SU-DHL-6 (cell line): Measurements from ENCODE around the gene MRE11.

Experiments used
- H2AFZ ChIP-seq: fragments of 200-600 bp; sonication (generic); 2 replicates; pipeline ENCODE4 v1.6.1; 2014; ENCODE audit warnings: low read depth, mild to moderate bottlenecking, moderate library complexity, mixed read lengths, antibody characterized with exemption, low read length; ENCODE audit not compliant: severe bottlenecking
- H3F3A ChIP-seq: fragments of 200-600 bp; shearing (Covaris generic); 2 replicates; pipeline ENCODE4 v1.6.0; 2016; ENCODE audit warnings: antibody characterized with exemption, mild to moderate bottlenecking; ENCODE audit not compliant: insufficient read depth
- H3K27ac ChIP-seq: fragments of 200-600 bp; sonication (generic); 2 replicates; pipeline ENCODE4 v1.5.1; 2016; ENCODE audit warnings: low read depth, mild to moderate bottlenecking, low read length, moderate library complexity, mixed read lengths
- H3K27me3 ChIP-seq: fragments of 200-600 bp; sonication (generic), shearing (Covaris generic); 2 replicates; pipeline ENCODE4 v1.6.0; 2014; ENCODE audit warnings: mild to moderate bottlenecking, low read length
- H3K36me3 ChIP-seq: fragments of 200-600 bp; sonication (generic); 2 replicates; pipeline ENCODE4 v1.6.1; 2014; ENCODE audit warnings: mild to moderate bottlenecking, low read length, mixed read lengths
- H3K4me2 ChIP-seq: fragments of 300-600, 200-600 bp; shearing (Covaris generic), sonication (generic); 2 replicates; pipeline ENCODE4 v1.6.0; 2014; ENCODE audit warnings: low read length, low read depth, mild to moderate bottlenecking; ENCODE audit not compliant: poor library complexity, severe bottlenecking
- H3K4me3 ChIP-seq: fragments of 200-600 bp; sonication (generic); 2 replicates; pipeline ENCODE4 v1.5.1; 2014; ENCODE audit warnings: antibody characterized with exemption, low read length, mild to moderate bottlenecking, mixed read lengths; ENCODE audit not compliant: insufficient read depth, poor library complexity, severe bottlenecking
- H3K79me2 ChIP-seq: fragments of 200-600 bp; sonication (generic); 2 replicates; pipeline ENCODE4 v1.6.1; 2014; ENCODE audit warnings: mild to moderate bottlenecking, low read length, moderate library complexity; ENCODE audit not compliant: insufficient read depth
- H3K9ac ChIP-seq: fragments of 200-600 bp; sonication (generic); 2 replicates; pipeline ENCODE4 v1.7.0; 2014; ENCODE audit warnings: mild to moderate bottlenecking, low read length
- H3K9me2 ChIP-seq: fragments of 200-600 bp; sonication (generic); replicated peaks from 2 replicates; pipeline ENCODE4 v1.6.1; 2014; ENCODE audit warnings: low read length; ENCODE audit not compliant: insufficient read depth
- H3K9me3 ChIP-seq: fragments of 200-600 bp; sonication (generic); 2 replicates; pipeline ENCODE4 v1.6.1; 2014; ENCODE audit warnings: low read length, mixed read lengths; ENCODE audit not compliant: insufficient read depth
- H4K20me1 ChIP-seq: fragments of 200-600 bp; sonication (generic); 2 replicates; pipeline ENCODE4 v1.6.1; 2014; ENCODE audit warnings: low read depth, mild to moderate bottlenecking, antibody characterized with exemption, low read length, moderate library complexity, mixed read lengths
- CTCF ChIP-seq: fragments of 200-600 bp; sonication (generic); IDR thresholded peaks from one replicate; pipeline ENCODE4 v1.5.1; 2017; ENCODE audit warnings: antibody characterized with exemption, mild to moderate bottlenecking, low read length, moderate library complexity; ENCODE audit not compliant: insufficient read depth, poor library complexity, severe bottlenecking
- EZH2phosphoT487 ChIP-seq: fragments of 200-600 bp; sonication (generic), shearing (Covaris generic); conservative IDR thresholded peaks from 2 replicates; pipeline ENCODE4 v1.6.1; 2018; ENCODE audit warnings: mild to moderate bottlenecking, antibody characterized with exemption, low read length, moderate library complexity, mixed read lengths

MRE11 gene

GRCh38 chr11:94449029-94449428, 44.6 kb downstream of the MRE11 start:
- Histone ChIP-seq H4K20me1 (no peaks in the 10 kb centered on the region), H3K27ac (no peak overlapping the region), H3K9ac (no peak overlapping the region), H3K79me2 (no peaks in the 10 kb centered on the region), H3K9me2 (no peaks in the 10 kb centered on the region), H3K9me3 (no peaks in the 10 kb centered on the region), H3K36me3 (peaks cover 18% of the 10 kb centered on the region; the same call in 1 of the 2 replicates), H3F3A (no peaks in the 10 kb centered on the region), H3K4me2 (no peak overlapping the region), H3K4me3 (no peak overlapping the region), H3K27me3 (no peaks in the 10 kb centered on the region), H2AFZ (no peak overlapping the region)
- no peak for TF ChIP-seq EZH2phosphoT487
- TF ChIP-seq CTCF, result no peak

GRCh38 chr11:94447149-94447548, 46.5 kb downstream of the MRE11 start:
- H3K9ac ChIP-seq, result no peak overlapping the region
- H3K27ac ChIP-seq, result no peak overlapping the region
- TF ChIP-seq EZH2phosphoT487 (no peak), CTCF (no peak)
- peaks cover 11% of the 10 kb centered on the region; the same call in 1 of the 2 replicates for H3K36me3 ChIP-seq
- no peaks in the 10 kb centered on the region for H3K9me3 ChIP-seq
- H3K4me2 ChIP-seq, result no peak overlapping the region
- H3K4me3 ChIP-seq, result no peak overlapping the region
- H3K79me2 ChIP-seq, result no peaks in the 10 kb centered on the region
- no peaks in the 10 kb centered on the region for H3F3A ChIP-seq
- no peaks in the 10 kb centered on the region for H3K9me2 ChIP-seq
- H4K20me1 ChIP-seq, result no peaks in the 10 kb centered on the region
- no peaks in the 10 kb centered on the region for H3K27me3 ChIP-seq
- no peak overlapping the region for H2AFZ ChIP-seq

GRCh38 chr11:94445641-94446040, 48.0 kb downstream of the MRE11 start:
- Histone ChIP-seq H3K27ac (no peak overlapping the region), H3K4me3 (no peak overlapping the region), H3K9me2 (no peaks in the 10 kb centered on the region), H3F3A (no peaks in the 10 kb centered on the region), H2AFZ (no peak overlapping the region), H3K27me3 (no peaks in the 10 kb centered on the region), H3K36me3 (peaks cover 11% of the 10 kb centered on the region; the same call in 1 of the 2 replicates), H3K9ac (no peak overlapping the region), H3K79me2 (no peaks in the 10 kb centered on the region), H3K4me2 (no peak overlapping the region), H4K20me1 (no peaks in the 10 kb centered on the region), H3K9me3 (no peaks in the 10 kb centered on the region)
- TF ChIP-seq EZH2phosphoT487 (no peak), CTCF (no peak)

GRCh38 chr11:94433049-94433448, 60.6 kb downstream of the MRE11 start:
- peaks cover 28% of the 10 kb centered on the region for H3K36me3 ChIP-seq
- H3K79me2 ChIP-seq, result no peaks in the 10 kb centered on the region
- no peak overlapping the region for H3K4me2 ChIP-seq
- no peaks in the 10 kb centered on the region for H3F3A ChIP-seq
- H3K9ac ChIP-seq, result no peak overlapping the region
- H4K20me1 ChIP-seq, result no peaks in the 10 kb centered on the region
- no peak overlapping the region for H3K27ac ChIP-seq
- no peak overlapping the region for H3K4me3 ChIP-seq
- no peaks in the 10 kb centered on the region for H3K9me3 ChIP-seq
- H3K27me3 ChIP-seq, result no peaks in the 10 kb centered on the region
- H2AFZ ChIP-seq, result no peak overlapping the region
- no peaks in the 10 kb centered on the region for H3K9me2 ChIP-seq
- TF ChIP-seq EZH2phosphoT487, result no peak
- no peak for TF ChIP-seq CTCF
